AG09309 (cell line): ENCODE data around the gene RNF151.
"Not testable (repeated sequence)": the region's sequence is repeated elsewhere in the genome, so short reads cannot be mapped to it uniquely, and the experiment has no call there.

ENCODE experiments used
- DNase-seq: peaks from one replicate; pipeline ENCODE4 v3.0.0-alpha.2; 2010; ENCODE audit warnings: low read depth
- H3K4me3 ChIP-seq: 2 replicates; pipeline ENCODE4 v1.5.1; 2011; ENCODE audit warnings: mild to moderate bottlenecking, low read depth, low read length, moderate library complexity; ENCODE audit not compliant: control insufficient read depth
- TF ChIP-seq, protein P1 (sequence below): IDR thresholded peaks from 2 replicates; pipeline ENCODE4 v1.5.1; 2011; ENCODE audit warnings: mild to moderate bottlenecking, low read depth, low read length, inconsistent platforms; ENCODE audit not compliant: insufficient read depth, control insufficient read depth; ENCODE audit errors: missing control alignments

RNF151 gene

DNA sequence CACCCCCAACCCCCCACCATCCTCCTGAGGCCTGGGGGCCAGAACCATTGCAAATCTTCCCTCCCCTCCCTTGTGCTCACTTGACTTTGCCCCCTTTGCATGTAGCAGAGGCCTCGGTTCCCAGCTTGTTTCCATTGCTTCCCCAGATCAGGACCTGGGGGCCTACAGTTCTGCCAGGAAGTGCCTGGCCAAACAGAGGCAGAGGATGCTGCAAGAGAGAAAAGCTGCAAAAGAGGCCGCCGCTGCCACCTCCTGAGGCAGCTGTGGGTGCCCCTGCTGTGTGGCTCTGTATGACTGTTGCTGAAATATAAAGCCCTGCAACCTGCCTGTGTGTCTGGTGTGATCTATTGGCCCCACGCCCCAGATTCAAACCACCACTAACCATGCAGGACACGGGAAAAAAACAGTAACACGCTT, 5.0 kb upstream of the RNF151 start:
- no peak for DNase-seq
- TF ChIP-seq, protein P1, sequence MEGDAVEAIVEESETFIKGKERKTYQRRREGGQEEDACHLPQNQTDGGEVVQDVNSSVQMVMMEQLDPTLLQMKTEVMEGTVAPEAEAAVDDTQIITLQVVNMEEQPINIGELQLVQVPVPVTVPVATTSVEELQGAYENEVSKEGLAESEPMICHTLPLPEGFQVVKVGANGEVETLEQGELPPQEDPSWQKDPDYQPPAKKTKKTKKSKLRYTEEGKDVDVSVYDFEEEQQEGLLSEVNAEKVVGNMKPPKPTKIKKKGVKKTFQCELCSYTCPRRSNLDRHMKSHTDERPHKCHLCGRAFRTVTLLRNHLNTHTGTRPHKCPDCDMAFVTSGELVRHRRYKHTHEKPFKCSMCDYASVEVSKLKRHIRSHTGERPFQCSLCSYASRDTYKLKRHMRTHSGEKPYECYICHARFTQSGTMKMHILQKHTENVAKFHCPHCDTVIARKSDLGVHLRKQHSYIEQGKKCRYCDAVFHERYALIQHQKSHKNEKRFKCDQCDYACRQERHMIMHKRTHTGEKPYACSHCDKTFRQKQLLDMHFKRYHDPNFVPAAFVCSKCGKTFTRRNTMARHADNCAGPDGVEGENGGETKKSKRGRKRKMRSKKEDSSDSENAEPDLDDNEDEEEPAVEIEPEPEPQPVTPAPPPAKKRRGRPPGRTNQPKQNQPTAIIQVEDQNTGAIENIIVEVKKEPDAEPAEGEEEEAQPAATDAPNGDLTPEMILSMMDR, result no peak
- H3K4me3 ChIP-seq, result no peak overlapping the region

DNA sequence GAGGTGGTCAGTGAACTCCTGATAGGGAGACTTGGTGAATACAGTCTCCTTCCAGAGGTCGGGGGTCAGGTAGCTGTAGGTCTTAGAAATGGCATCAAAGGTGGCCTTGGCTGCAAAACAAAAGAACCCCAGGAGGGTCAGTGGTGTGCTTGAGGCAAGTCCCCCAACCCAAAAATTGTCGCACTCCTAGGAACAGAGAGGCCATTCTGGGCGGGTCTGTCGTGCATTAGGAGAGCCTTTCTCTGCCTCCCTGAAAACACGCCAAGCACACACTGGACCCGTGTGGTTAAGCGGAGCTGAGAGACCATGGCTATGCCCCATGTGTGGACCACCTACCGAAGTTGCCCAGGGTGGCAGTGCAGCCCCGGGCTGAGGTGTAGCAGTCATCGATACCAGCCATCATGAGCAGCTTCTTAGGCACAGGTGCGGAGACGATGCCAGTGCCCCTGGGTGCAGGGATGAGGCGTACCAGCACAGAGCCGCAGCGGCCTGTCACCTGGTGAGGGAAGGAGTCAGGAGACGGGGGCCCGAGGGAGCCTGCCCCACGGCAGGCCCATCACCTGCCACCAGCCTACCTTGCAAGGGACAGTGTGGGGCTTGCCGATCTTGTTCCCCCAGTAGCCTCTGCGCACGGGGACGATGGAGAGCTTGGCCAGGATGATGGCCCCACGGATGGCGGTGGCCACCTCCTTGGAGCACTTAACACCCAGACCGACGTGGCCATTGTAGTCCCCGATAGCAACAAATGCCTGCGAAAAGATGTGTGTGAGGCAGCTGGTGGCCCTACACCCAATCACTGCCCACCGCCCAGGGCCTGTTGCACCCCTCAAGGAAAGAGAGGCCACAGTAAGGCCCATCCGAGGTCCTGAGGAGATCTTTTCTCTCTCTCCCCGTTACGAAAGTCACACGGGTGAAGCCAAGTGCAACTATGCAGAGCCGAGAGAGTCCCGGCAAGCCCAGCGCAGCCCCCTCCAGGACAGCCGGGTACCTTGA, 4.2 kb upstream of the RNF151 start:
- H3K4me3 ChIP-seq, DNase-seq: not testable (repeated sequence)

DNA sequence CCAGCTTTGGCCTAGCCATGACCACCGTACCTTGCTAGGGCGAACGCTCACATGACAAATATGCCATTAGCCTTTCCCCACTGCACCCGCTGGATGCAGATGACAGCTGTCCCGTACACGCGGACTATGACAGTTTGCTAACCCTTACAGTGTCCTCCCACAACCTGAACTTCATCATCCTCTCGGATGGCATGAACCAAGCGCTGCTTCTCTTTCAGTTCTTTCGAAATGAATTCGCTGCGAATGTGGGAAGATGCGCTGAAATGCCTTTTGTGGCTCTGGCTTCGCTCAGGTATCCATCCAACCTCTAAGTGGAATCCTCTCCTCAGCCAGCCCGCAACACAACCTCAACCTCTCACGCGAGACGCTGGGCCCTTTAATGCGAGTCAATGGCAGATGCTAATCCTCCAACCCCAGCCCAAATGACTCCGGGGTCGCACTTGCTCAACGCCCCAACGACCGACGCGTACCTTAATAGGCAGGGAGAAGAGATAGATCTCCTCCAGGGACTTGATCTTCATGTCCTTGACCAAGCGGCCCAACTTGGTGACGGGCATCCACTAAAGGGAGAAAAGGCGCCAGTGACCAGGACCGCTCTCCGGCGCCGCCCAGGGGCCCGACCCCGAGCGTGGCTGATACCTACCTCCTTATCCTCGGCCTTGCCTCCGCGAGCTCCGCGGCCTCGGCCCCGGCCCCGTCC, 2.7 kb upstream of the RNF151 start:
- TF ChIP-seq, protein P1, result no peak
- no peak for DNase-seq
- H3K4me3 ChIP-seq, result peak overlapping the region; percentile 96

DNA sequence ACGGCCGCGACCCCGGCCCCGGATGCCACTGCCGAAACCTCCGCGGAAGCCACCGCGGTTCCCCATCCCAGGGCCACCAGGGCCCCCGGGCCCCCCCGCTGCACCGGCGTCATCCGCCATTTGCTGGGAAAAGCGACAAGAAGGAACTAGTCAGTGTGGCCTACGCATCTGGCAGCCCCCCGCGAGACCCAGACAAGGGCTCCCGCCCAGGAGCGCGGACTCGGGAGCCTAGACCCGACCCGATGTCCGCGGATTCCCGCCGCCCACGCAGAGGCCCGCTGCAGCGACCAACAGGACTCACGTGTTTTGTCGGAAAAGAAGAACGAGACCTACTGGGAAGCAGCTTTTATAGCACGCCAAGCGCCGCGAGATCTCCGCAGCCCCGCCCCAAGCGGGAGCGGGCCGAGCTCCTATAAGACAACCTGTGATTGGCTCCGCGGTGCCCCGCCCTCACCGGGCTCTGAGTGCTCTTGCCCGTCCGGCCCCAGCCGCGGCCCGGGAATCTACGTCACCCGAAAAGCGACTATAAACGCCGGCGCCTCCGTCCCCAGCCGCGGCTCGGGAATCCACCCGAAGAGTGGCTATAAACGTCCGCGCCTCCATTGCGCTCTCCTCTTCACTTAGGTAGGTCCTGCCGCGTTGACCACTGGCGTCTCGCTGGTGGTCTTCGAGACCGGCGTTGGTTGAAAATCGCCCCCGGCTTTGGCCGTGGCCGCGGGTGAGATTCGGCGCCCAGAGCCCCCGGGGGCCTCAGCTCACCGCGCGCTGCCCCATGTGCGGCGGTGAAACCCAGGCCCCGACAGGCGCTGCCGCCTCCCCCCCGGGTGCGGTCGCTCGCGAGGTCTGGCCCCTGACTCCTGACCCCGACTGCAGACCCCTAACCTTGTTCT, 1.9 kb upstream of the RNF151 start, which contains the start of gene RPS2:
Gene RPS2, minus strand, starts transcription at position 321 of the 890 bp plus-strand sequence. Its CDS starts 201 bp downstream, at position 120.
- peak within 1 kb of the TSS; percentile 96 for H3K4me3 ChIP-seq
- peak; percentile 94 for DNase-seq
- TF ChIP-seq, protein P1, result no peak

DNA sequence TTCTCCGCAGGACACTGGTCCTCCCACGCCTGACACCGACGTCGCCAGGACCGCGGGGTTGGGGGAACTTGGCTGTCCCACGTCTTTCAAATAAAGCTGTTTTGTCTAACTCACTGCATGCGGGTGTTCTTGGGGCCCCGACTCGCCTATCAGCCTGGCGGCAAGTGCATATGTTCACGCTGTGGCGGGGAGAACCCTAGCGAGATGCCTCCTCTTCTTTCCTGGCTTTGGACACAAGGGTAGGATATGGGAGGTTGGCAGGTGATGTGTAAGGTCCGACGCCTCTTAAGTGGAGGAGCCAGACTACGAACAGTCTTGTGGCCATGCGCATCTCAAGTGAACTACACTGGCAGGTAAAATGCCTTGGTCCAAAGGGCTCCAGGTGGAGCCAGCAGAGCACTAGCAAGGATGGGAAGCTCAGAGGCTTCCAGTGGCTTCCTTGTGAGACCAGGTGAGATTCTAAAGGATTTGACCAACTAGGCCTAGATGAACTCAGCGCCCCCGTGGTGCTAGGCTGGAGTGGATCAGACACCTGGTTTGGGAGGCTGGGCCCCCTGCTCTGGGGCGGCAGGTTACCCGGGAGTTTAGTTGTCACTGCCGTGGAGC, 1.2 kb upstream of the RNF151 start:
- TF ChIP-seq, protein P1, result no peak
- H3K4me3 ChIP-seq, result peak overlapping the region; percentile 96
- no peak for DNase-seq

DNA sequence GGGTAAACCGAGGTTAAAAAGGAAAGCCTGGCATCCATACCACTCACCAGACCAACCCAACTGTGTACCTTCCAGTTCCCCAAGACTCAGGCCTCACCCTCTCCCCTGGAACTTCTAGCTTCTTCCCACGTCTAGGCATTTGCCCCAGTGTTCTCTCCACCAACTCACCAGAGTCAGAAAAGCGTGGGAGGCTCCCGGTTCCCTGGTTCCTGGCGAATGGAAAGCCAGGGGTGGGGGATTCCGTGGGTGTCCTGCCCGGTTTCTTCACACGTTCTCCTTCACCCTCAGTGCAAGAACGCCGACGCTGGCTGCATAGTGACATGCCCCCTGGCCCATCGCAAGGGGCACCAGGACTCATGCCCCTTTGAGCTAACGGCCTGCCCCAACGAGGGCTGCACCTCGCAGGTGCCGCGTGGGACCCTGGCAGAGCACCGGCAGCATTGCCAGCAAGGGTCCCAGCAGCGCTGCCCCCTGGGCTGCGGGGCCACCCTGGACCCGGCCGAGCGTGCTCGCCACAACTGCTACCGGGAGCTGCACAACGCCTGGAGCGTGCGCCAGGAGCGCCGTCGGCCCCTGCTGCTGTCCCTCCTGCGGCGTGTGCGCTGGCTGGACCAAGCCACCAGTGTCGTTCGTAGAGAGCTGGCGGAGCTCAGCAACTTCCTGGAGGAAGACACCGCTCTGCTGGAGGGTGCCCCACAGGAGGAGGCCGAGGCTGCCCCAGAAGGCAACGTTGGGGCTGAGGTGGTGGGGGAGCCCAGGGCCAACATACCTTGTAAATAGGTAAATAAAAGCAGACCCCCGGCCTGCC, 1.7 kb downstream of the RNF151 start:
- no peak overlapping the region for H3K4me3 ChIP-seq
- DNase-seq, result no peak
- TF ChIP-seq, protein P1, result no peak
